Stimulated activated CD4-positive, alpha-beta T cell treated with anti-CD3 and anti-CD28 coated beads, Interleukin-1b, Interleukin-23, amount 100 ng/mL, for 4 hours (primary cell): ENCODE results near the gene FTSJ3.
"Not testable (repeated sequence)": the region's sequence is repeated elsewhere in the genome, so short reads cannot be mapped to it uniquely, and the experiment has no call there.

Experiments used
- DNase-seq, 2 donors: peaks; one replicate each; pipeline ENCODE4 v3.0.0-alpha.2; 2020; ENCODE audit warnings: low read depth in 2 of 2

The FTSJ3 gene, protein sequence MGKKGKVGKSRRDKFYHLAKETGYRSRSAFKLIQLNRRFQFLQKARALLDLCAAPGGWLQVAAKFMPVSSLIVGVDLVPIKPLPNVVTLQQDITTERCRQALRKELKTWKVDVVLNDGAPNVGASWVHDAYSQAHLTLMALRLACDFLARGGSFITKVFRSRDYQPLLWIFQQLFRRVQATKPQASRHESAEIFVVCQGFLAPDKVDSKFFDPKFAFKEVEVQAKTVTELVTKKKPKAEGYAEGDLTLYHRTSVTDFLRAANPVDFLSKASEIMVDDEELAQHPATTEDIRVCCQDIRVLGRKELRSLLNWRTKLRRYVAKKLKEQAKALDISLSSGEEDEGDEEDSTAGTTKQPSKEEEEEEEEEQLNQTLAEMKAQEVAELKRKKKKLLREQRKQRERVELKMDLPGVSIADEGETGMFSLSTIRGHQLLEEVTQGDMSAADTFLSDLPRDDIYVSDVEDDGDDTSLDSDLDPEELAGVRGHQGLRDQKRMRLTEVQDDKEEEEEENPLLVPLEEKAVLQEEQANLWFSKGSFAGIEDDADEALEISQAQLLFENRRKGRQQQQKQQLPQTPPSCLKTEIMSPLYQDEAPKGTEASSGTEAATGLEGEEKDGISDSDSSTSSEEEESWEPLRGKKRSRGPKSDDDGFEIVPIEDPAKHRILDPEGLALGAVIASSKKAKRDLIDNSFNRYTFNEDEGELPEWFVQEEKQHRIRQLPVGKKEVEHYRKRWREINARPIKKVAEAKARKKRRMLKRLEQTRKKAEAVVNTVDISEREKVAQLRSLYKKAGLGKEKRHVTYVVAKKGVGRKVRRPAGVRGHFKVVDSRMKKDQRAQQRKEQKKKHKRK

DNA sequence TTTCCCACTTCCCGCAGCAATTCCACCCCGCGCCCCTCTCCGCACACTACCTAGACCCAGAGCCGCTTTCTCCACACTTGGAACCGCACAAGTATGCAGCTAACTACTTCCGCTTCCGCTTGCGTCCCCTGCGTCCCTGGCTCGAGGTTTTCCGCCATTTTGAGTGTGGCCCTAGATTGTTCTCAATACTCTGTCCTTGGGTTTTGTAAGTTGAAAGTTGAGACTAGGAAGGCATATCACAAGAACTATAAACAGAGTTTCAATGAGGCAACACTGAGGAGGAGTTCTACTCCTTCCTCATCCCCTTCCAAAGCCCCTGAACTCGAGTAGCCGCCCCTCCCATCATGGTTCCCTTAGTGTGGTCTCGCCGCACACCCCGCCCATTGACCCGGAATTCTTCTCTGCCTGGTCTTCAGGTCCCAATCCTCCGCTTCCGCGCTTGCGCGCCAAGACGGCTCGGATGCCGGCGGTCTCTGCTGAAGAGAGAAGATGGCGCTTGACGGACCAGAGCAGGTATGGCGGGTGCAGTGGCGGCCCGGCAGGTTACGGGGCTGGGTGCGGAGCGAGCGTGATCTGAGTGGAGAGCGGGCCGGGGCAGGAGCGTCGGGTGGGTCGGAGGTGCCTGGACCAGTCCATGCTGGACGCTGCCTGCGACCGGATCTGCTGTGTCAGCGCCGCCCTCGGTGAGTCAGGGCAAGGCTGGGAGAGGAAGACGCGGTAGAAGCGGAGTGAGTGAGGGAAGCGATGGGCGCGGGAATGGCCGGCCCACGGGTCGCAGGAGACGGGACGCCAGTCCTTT lies at the start of gene FTSJ3, which contains the start of gene PSMC5:
TSS of gene FTSJ3 (minus strand) at position 662 of the 799 bp plus-strand sequence. CDS start 761 bp downstream, outside the sequence.
TSS of gene PSMC5 (plus strand) at position 430 of the 799 bp plus-strand sequence. CDS start at position 490, 60 bp downstream.
- DNase-seq = peak; percentile 89 to 90

DNA sequence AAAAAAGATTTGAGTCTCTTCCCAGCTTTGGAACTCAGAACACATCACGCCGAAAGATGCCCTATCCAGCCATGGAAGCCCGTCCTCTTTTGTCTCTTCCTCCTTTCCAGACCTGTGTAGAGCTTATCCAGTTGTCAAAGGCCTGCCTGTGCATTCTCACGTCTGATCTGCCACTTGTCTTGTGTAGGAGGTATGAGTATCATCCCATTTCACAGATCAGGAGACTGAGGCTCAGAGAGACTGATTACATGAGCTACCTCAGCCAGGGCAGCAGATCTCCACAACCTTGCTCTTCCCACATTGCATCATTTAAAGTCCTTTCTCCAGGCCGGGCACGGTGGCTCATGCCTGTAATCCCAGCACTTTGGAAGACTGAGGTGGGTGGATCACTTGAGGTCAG lies 47.2 kb upstream of the FTSJ3 start:
- DNase-seq = not testable (repeated sequence)

DNA sequence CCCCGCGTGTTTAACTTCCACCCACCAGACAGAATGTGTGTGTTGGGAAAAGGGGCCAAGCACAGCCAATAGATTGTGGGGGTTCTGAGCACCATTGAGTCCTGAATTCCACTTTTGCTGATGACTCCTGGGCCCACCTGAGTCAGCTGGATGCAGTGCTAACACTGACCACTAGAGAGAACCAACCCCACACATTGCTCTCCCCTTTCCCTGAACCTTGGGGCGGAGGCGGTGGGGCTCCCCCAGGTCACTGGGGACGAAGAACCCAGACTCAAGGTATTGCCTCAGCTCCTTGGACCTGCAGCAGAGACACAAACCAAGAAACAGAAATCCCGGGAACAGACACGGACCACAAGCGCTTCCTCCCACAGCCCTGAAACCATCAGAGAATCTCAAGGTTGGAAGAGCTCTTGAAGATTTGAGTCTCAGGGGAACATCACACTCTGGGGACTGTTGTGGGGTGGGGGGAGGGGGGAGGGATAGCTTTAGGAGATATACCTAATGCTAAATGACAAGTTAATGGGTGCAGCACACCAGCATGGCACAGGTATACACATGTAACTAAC lies 46.7 kb upstream of the FTSJ3 start:
- DNase-seq = not testable (repeated sequence)

DNA sequence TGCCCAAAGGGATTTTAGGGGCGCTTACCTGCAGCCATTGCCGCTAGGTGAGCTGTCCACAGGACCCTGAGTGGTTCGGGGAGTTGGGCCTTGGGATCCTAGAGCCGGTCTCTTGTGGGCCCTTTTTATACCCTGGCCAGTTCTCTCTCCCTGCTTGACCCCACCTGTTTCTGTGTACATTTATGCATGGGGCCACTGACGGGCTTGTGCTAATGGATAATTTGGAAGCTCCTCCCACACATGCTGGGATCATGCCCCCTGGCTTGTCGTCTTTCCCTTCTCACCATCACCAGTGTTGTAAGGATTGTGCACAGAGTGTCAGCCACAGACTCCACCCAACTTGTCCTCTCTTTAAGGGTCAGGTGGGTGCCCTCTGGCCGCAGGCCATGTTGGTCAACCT lies 46.1 kb upstream of the FTSJ3 start, which contains the start of gene CSH2:
TSS of gene CSH2 (minus strand) at position 101 of the 400 bp plus-strand sequence. CDS start at position 38, 63 bp downstream.
- DNase-seq = not testable (repeated sequence)

DNA sequence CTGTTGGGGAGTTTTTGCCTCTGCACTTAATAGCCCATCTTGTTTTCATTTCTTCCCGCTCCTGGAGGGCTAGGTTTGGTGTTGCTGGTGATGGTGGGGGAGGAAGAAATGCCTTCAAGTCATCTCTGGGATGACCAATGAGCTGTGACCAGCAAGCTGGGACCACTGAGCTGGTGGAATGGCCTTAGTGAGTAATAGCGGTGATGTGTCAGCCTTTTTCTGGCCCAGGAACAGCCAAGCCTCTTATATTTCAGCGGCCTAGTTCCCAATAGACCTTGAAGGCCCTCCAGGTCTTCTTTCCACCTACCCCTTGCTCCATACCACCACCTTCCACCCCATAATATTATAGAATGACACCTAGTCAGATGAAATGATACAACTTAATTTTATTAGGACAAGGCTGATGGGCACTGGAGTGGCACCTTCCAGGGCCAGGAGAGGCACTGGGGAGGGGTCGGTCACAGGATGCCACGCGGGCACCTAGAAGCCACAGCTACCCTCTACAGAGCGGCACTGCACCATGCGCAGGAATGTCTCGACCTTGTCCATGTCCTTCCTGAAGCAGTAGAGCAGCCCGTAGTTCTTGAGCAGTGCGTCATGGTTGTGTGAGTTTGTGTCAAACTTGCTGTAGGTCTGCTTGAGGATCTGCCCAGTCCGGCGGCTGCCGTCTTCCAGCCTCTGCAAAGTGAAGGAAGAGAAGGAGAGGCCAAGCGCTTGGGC lies 44.3 kb upstream of the FTSJ3 start:
- DNase-seq = not testable (repeated sequence)

DNA sequence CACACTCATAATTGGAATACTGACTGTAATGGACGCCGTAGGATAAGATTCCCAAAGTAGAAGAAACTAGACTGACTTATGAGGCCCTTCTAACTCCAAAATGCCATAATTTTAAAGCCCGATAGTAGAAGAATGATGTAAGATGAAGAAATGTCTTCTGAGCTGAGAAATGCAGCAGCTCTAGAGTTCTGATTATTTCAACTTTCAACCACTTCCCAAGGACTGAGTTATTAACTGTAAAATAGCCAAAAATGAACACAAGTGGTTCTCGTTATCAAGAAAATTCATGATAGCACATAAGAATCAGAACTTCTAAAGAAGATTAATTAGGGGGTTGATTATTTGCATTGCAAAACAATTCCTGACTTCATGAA lies 42.8 kb upstream of the FTSJ3 start:
- DNase-seq = not testable (repeated sequence)

DNA sequence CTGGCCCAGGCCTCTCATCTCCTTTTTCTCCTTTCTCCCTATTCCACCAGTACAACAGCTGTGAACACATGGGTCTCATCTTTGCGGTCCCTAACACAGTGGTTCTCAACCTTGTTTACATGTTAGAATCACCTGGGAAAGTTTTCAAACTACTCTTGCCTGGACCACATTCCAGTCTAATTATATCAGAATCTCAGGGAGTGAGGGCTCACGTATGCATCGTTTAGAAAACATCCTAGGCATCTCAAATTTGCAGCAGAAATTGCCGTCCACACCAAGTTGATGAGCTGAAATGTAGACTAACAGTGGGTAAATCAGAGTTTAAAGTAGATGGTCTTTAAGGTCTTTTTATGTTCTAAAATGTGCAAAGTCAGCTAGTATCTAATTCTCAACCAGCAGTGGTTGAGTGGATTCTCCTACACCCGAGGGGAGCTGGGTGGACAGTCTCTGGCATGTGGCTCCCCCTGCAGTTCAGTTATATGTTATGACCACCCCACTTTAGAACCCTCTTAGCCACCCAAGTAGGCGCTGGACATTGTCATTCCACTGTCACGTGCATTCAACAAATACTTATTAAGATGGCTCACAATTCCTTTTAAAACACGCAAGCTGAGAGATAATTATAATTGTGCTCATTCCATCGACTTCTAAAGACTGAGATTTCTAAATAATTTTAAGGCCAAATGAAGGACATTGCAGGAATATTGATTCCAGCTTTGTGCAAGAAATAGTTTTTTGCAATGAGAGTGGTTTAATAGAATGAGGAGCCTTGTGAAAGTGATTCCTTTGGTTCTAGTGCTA lies 42.2 kb upstream of the FTSJ3 start:
- not testable (repeated sequence) for DNase-seq

DNA sequence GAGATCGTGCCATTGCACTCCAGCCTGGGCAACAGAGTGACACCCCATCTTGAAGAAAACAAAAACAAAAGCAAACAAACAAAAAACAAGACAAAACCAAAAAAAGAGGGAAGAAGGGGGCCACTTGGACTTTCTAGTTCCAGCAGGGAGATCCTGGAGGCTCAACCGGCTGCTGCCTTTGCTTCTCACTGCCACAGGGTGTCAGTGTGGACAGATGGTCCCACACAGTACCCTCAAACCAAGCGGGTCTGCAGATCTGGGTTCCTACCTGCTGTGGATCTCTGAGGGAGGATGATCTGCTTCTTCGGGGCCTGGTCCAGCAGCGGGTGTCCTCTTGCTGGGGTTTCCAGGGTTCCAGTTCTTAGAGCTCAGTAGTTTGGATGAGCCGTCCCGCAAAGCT lies 39.2 kb upstream of the FTSJ3 start:
- not testable (repeated sequence) for DNase-seq

DNA sequence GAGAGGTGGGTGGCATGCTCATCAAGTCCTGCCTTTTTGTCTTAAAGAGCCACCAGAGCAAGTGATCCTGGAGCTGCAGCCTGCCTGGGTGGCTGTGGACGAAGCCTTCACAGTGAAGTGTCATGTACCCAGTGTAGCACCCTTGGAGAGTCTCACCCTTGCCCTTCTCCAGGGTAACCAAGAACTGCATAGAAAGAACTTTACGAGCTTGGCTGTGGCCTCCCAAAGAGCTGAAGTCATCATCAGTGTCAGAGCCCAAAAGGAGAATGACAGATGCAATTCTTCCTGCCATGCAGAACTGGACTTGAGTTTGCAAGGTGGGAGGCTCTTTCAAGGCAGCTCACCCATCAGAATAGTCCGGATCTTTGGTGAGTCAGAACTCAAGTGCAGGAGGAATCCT lies 31.8 kb upstream of the FTSJ3 start:
- DNase-seq = no peak

DNA sequence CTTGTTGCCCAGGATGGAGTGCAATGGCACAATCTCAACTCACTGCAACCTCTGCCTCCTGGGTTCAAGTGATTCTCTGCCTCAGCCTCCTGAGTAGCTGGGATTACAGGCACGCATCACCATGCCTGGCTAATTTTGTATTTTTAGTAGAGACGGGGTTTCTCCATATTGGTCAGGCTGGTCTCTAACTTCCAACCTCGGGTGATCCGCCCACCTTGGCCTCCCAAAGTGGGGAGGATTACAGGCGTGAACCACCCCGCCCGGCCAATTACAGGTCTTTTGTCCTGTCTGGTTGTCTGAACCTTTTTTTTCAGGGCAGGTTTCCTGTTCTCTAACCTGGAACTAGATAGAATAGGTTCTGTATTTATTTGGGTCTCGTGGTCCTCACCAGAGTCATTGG lies 29.0 kb upstream of the FTSJ3 start:
- DNase-seq = not testable (repeated sequence)

DNA sequence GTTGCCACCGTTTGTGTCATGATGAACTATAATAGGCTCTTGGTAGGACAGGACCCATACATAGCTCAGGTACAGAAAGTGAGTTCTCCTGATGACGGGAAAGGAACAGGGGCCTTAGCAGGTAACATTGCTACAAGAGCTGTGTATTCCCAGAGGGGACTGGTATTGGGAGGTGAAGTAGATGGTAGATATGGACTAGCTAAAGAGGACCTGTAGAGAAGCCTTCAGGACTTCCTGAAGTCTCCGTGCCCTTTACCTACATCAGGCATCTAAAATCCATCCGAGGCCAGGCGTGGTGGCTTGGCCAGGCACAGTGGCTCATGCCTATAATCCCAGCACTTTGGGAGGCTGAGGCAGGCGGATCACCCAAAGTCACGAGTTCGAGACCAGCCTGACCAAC lies 27.7 kb upstream of the FTSJ3 start:
- DNase-seq = no peak

DNA sequence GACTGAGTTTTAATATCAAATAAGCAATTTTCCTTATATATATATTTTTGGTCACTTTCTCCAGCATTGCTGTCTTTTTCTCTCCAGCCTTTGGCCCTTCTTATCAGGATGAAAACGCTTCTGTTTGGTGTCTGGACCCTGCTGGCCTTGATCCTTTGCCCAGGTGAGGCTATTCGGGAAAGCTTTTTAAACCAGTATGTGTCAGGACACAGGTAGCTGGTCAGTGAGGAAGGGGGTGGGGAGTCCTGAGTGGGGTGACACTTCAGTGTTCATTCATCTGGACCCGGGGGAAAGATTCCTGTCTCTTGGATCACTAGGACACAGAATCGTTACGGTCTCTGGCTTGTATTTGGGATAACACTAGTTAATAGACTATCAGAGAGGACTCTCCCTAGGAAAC lies 27.2 kb upstream of the FTSJ3 start:
- DNase-seq = no peak

DNA sequence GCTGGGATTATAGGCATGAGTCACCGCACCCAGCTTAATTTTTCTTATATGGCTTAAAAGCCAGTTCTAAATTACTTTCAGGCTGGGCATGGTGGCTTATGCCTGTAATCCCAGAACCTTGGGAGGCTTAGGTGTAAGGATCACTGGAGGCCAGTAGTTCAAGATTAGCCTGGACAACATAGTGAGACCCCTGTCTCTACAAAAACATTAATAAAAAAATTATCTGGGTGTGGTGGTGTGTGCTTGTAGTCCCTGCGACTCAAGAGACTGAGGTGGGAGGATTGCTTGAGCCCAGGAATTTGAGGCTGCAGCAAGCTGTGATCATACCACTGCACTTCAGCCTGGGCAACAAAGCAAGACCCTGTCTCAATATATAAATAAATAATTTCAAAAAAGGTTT lies 25.8 kb upstream of the FTSJ3 start:
- DNase-seq = no peak

DNA sequence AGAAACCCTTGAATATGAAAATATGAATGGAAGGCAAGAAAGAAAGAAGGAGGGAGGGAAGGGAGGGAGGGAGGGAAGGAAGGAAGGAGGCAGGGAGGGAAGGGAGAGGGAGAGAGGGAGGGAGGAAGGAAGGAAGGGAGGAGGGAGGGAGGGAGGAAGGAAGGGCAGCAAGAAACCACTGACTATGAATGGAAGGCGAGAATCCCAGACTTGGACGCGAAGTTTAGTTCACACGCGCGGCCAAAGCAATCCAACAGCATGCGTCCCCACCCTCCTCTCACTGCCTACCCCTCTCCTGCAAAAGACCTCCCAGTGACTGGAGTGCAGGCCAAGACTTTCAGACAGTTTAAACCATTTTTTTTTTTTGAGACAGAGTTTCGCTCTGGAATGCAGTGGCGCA lies 22.9 kb upstream of the FTSJ3 start:
- DNase-seq = no peak

DNA sequence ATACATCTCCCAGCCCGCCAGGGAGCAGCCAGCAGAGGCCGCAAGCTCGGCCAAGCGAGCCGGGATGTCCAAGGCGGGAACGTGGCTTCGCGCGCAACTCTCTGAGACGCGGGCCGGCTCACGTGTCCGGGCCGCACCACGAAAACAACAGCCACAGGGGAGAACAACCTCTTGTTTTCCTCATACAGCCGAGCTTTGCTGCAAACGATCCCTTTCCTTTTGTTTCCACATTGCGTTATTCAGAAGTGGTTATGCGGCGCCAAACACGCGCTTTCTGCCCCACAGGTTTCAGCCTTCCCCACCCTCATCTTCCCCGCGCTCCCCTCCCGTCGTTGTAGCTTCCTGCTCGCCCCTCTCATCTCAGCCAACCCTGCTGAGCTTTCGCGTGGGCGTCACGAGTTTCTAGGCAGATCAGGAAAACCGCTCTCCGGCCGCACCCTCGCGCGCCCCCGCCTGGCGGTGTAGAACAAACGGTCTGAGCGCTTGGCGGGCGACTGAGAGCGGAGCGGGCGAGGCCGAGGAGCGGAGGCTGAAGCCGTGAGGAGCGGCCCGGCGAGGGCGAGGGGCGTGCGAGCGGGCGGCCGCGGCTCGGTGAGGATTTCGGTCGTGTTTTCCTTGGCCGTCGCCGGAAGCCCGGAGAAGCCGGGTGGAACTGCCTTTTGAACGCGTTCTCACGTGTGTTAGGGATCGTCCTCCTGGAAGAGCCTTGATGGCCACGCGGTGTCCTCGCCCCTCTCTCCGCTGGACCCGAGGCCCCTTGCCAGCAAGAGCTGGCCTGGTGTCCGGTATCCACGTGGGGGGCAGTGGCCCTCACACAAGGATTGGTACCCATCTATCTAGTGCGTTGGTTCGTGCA lies 21.6 kb upstream of the FTSJ3 start:
- peak; percentile 96 to 97 for DNase-seq

DNA sequence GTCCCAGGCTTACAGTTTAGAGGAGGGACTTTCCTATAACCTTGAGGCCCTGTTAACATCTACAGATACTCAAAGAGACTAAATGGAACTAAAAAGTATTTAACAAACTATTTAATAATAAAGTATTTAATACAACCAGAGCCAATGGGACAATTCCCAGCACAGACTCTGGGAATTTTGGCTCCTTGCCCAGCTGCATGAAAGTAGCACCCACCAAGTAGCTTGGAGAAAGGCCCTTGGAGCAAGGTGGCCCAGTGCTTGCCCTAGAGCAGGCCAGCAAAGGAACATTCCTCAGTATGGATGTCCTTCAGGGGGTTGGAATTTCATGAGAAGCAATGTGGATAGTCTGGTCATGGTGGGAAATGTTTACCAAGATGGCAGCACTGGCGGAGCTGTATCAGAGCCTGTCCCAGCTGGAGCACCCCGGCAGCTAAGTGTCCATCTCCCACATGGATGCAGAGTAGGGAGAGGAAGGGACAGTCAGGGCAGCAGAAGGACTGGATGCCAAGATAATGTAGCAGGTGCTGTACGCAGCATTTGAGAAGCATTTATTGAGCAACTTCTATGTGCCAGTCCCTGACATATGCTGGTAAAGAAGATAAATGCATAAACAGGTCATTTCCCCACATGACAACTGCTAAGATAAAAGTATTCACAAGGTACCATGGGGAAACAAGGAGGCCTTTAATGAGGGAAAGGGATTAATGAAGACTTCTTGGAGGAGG lies 20.2 kb upstream of the FTSJ3 start:
- no peak for DNase-seq

DNA sequence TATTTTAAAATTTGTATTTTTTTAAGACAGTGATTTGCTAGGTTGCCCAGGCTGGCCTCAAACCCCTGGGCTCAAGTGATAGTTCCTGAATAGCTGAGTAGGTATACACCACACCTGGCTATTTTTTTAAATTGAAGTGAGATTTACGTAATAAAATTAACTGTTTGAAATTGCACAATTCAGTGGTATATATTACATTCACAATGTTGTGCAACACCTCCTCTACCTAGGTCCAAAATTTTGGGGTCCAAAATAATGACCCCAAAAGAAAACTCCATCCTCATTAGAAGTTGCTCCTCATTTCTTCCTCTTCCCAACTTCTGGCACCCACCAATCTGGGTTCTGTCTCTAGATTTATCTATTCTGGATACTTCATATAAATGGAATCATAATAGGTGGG lies 18.0 kb upstream of the FTSJ3 start:
- no peak for DNase-seq
